COLO668 (cell line): ENCODE results near the gene MAP6.

Source experiments
- DNase-seq: peaks from one replicate; lab custom pipeline; 2025; ENCODE audit not compliant: unreplicated experiment; lab: John Stamatoyannopoulos, UW

The MAP6 gene

DNA sequence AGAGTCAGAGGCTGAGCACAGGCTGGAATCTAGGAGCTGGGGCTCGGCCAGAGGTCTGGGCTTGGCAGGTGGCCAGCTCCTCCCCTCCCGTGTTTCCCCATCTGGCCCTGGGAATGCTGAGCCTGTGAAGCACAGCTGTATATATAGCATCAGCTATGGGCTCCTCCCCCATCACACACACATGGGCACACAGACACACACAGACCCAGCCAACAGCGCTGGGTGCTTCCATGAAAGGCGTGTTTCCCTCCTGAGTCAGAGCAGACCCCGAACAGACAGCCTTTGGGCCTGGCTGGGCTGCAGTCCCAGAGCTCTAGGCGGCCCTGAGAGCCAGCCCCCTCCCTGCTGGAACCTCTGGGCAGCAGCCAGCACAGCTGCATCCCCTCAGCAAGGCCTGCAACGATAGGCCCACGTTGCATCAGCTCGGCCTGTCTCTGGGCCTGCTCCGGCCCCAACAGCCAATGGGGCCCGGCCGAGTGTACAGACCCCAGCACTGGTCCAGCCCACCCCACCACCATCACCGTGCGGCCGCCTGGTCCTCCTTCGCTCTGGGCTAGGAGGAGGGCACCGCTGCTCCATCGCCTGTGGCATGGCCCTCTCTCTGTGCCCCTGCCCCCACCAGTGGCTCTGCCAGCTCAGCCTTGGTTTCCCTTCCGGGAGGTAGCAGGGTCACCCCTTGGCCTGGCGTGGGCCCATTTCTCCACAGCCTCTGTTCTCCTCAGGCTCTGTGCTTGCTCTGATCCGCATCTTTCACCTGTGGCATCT, 114.4 kb downstream of the MAP6 start:
- DNase-seq, result peak; percentile 66

DNA sequence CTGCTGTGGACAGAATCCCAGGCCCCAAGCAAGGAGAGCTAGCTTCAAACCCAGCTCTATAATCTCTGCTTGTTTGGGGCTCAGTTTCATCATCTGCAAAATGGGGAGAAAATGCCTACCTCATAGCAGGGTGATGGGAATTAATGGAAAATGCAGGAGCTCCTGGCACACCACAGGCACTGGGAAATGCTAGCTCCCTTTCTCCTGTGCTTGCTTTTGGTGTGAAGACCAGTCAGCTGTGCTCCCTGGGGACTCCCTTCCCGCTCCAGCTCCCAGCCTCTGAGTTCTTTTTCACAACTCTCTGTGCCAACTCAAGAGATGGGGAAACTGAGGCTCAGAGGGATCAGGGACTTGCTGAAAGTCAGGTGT, 115.0 kb downstream of the MAP6 start:
- no peak for DNase-seq

DNA sequence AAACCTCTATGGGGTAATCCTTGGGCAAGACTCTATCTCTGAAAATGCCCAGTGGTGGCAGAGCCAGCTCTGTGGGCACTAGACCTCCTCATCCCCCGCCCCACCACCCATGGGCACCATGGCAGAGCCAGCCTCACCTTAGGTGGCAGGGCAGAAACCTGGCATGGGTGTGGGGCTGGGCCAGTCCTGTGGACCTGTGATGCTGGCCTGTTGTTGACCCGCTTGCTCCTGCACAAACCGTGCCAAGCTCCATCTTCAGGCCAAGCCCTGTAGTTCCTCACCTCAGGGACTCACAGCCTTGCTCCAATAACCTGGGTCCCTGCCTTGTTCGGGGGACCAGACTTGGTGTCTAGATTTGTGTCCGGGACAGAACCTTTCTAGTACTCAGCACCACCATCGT, 115.7 kb downstream of the MAP6 start:
- DNase-seq, result no peak

DNA sequence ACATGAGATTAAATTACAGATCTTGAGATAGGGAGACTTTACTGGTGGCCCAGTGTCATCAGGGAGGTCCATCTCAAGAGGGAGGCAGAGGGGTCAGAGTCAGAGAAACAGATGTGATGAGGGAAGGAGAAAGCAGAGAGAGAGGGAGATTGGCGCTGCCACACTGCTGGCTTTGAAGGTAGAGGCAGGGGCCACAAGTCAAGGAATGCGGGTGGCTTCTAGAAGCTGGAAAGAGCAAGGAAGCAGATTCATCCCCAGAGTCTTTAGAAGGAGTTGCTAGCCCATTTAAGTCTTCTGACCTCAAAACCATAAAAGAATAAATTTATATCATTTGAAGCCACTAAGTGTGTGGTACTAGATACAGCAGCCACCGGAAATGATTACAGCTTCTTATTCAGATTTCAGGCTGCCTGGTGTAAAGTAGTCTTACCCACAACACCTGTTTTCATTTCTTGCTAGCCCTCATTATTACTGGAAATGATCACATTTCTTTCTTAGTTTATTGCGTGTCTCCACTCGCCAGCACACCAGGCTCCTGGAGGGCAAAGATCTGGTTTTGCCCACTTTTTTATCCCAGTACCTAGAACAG, 119.4 kb downstream of the MAP6 start:
- DNase-seq, result no peak

DNA sequence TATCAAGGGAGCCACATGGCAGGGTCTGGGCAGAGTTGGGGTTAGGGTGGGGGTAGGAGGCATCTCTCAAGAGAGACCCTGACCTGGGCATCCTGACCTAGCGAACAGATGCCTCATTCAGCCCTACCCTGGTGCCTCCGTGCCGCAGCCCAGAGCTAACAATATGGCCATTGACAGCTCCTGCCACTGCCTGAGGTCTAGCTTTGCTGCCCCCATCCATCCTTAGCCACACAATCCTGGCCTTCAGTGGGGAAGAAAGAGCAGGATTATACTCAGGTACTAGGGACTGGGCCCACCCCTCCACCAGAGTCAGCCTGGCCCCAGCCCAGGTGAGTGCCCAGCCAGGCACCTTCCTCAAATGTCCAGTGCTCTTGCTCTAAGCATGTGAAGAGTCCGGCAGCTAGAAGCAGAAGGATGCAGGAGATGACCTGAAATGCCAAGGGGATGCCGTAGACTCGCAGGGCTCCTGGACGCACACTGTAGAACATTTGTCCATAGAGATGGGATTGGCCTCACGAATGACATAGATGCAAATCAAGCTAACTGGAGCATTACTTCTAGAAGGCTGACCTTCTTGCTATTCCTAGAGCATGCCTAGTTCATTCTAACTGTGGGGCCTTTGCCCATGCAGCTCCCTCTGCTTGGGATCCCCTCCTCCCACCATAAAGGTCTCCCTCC, 120.1 kb downstream of the MAP6 start:
- no peak for DNase-seq

DNA sequence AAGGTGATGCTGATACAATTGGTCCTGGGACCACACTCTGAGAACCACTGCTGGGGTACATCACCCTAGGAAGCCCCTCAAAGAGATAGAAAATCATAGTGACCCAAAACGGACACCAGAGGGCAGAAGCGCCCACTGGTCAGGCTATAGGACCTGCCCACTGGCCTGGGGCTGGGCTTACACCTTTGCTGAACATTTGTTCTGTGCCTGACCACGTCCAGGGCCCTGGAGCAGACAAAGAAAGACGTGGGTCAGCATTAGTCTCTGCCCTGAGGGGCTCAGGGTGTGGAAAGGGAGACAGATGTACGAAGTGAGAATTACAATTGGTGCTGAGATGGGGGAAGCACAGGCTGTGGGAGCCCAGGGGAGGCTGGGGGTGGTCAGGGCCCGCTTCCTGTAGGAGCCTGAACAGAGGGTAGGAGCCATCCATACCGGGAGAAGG, 121.2 kb downstream of the MAP6 start:
- peak; percentile 50 for DNase-seq

DNA sequence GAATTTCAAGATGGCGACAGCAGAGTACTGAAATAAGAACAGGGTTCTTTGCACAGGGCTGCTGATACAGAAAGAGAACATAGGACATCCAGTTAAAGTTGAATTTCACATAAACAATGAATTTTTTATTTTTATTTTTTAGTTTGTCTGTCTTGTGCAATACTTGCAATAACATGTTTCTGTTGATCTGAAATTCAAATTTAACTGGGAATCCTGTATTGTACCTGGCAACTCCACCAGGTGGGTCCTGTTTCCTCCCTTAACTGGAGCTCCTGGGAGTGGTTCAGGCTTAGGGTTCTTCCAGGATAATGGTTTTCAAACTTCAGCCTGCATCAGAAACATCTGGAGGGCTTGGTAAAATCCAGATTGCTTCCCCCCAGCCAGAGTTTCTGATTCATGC, 121.7 kb downstream of the MAP6 start:
- no peak for DNase-seq

DNA sequence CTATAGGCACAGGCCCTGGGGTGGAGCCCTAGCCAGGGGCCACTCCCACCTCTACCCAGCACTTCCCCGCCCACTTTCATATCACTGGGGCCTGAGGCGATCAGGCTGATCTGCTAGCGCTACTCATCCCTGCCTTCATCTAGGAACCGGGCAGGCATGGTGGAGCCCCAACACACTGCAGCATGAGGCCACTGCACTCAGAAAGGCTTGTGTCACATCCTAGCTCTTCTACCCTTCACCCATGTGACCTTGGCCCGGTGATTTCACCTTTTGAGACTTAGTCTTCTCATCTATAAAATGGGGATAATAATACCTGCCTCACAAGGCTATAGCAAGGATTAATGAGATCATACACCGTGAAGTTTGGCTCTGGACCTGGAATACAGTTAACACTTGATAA, 125.0 kb downstream of the MAP6 start:
- DNase-seq, result no peak

DNA sequence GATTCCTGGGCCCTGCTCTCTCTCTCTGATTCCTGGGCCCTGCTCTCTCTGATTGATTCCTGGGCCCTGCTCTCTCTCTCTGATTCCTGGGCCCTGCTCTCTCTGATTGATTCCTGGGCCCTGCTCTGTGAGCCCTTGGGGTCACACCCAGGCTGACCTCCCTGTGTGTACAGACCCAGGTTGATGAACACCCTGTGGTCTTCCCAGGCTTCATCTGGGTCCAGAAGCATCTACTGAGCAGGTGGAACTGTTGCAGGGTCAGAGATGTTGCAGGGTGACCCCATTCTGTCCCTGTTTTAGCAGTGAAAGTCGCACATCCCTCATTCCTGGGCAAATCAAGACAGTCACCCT, 126.8 kb downstream of the MAP6 start:
- DNase-seq, result no peak

DNA sequence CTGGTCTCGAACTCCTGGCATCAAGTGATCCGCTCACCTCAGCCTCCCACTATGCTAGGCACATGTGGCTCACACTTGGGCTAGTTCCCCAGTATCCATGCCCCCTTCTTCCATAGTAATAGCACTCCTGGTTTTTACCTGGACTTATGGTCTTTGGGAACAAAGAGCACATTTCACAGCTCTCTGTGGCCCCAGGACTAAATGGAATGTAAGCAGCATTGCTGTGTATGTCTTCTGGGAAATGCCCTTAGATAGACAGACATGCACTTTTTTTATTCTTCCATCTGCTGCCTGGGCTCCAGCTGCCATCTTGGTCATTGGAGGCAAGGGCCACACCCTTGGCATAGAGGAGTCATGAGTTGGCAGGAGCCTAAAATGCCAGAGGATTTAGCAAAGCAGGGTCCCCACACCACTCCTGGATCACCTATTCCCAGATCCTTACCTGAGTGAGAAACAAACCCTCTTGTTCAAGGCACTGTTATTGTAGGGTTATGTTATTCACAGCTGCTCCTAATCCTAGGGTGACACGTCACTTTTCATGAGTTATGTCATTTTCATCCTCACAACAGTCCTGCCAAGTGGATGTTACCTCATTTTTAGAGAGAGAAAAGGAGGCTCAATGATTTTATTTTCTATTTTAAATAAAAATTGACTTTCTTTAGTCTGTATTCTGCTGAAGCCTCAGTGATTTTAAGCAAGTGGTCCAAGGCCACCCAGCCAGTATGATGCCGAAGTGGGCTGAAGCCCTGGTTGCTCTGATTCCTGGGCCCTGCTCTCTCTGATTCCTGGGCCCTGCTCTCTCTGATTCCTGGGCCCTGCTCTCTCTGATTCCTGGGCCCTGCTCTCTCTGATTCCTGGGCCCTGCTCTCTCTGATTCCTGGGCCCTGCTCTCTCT, 127.4 kb downstream of the MAP6 start:
- DNase-seq, result no peak

DNA sequence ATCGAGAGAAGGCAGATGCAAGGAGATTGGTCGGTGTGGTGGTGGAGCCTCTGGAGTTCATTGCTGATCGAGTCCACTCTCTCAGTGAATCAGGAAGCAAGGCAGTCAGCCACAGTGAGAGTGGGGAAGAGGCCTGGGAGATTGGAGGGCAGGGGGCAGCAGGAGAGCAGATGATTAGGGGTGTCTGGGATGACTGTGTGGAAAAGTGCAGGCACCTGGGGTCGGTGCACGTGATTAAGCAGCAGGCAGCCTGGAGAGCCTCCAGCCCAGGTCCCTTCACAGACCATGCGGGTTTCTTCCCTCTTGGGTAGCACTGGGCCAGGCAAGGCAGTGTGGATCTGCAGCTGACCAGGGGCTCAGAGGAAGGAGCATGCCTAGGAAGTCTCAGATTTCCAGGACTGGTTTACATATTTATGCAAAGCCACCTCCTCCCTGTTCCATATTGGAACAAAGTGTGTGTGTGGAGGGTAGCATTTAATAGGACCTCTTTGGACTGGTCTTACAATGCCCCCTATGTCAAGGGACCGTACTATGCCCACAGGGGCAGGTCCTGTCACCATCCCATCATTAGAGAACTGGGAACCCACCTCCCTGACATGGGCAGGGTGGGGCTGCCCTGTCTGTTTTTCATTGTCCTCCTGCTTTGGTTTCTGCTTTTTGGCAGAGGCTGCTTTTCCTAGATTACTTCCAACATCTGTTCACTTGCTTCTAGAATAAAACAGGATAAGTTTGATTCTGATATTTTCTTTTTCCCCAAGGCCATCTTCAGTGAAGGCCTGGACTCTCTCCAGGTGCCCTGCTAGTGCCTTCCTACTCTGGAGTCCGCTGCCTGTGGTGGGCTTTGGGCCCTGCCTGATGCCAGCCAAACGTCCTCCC, 129.1 kb downstream of the MAP6 start:
- DNase-seq, result no peak

DNA sequence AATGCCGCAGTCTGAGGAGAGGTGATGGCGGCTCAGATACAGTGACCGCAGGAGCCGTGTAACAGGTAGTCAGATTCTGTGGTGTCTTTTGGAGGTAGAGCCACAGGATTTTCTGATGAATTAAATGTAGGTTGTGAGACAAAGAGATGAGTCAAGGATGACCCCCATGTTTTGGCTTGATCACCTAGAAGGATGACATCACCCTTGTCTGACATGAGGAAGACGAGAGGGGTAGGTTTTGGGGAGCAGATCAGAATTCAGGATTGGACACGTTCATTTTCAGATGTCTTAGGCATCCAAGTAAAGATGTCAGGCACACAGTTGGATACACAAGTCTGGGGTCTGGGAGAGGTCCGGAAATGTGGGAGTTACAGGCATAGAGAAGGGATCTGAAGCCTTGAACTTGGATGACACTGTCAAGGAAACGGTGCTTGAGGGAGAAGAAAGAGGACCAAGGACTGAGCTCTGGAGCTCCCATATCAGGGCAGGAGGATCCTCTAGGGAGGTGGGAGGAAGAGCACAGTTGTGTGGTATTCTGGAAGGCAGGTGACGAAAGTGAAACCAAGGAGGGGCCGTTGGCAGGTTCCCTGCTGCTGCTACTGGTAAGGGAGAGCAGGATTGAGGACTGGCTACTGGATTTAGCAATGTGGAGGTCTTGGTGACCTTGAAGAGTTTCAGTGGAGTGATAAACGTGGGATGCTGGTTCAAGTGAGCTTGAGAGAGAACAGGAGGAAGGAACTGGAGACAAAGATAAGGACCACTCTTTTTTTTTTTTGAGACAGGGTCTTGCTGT, 130.5 kb downstream of the MAP6 start:
- no peak for DNase-seq

DNA sequence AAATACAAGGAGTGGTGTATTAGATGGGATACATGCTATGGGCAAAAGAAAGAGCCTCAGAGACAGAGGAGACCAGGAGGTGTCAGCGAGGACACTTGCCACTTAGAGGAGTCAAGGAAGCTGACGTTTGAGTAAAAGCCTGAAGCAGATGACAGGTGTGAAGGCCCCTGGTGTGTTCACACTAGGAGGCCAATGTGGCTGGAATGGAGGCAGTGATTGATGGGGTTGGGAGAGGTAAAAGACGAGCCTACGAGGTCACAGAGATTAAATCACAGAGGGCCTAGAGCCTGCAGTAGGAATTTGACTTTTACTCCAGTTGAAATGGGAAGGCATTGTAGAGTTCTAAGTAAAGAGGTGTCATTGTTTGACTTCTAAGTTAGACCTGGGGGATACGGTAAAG, 131.1 kb downstream of the MAP6 start:
- no peak for DNase-seq
